ENCODE measurements around the gene NFE2L2. TPM values are rescaled to one million over a fixed set of nuclear protein-coding genes. Genes with fewer than 3 reads are reported as not detected.

Gene NFE2L2
- total RNA-seq, 1 experiment from 2014 or later = 104 TPM

GRCh38 chr2:177242121-177242987 lies 22.2 kb downstream of the NFE2L2 start:
- no peaks in the 10 kb centered on the region; the same call in 1 of the 2 replicates for H3K36me3 ChIP-seq (ENCODE audit: control insufficient read depth, insufficient read depth, low read length)
- in situ Hi-C loops (cut with HindIII; ENCODE audit: low pct_unique_long_range_greater_than_20kb, low sequenced_read_pairs) = no loop called here
- ATAC-seq (peak; percentile 73), DNase-seq (ENCODE audit: low read depth, low spot score) (peak; percentile 84)
- H3K4me3 ChIP-seq (ENCODE audit: low read depth in 2 of 2, low read length in 2 of 2) = peak overlapping the region; percentile 12 to 26
- CTCF ChIA-PET = no interaction called here
- H3K27ac ChIP-seq (ENCODE audit: low read length) = peak overlapping the region; percentile 94
- H3K9me3 ChIP-seq (ENCODE audit: control insufficient read depth, insufficient read depth, low read depth, low read length) = no peaks in the 10 kb centered on the region
- intact Hi-C loops (cut with micrococcal nuclease; ENCODE audit: unreplicated experiment) = loop anchor here (10.0 kb wide), 1 partner anchor 152 kb away; the partner anchor contains the start of gene AGPS
- BruUV-seq (replicated peaks) = TSS peak; percentile 11
- no peaks in the 10 kb centered on the region for H3K27me3 ChIP-seq (ENCODE audit: control insufficient read depth, insufficient read depth, low read length)
- TF ChIP-seq TCF7L2 (IDR thresholded peaks at IDR 0.05; ENCODE audit: low read depth, low read length) (peak; percentile 75), POLR2AphosphoS5 (IDR thresholded peaks at IDR 0.05; ENCODE audit: low read depth, low read length) (peak; percentile 55; the same call in 1 of the 2 replicates), REST (IDR thresholded peaks at IDR 0.05; ENCODE audit: insufficient read depth in 1 of 2, low read depth in 2 of 2, low read length in 1 of 2) (peak in 1 of 2 experiments; percentile 27; a peak in 1 of 4 replicates), SIN3A (IDR thresholded peaks at IDR 0.05; ENCODE audit: borderline replicate concordance, insufficient read depth, low read depth, low read length) (no peak)
- POLR2A ChIA-PET = interaction anchor here (1.4 kb wide), 1 partner anchor 21 kb away, joined by 4 read pairs; no protein-coding TSS in a partner anchor
- peaks cover 97% of the 10 kb centered on the region for H3K4me1 ChIP-seq (ENCODE audit: control insufficient read depth, insufficient read depth, low read length)

GRCh38 chr2:177241711-177242120 lies 22.8 kb downstream of the NFE2L2 start:
- CTCF ChIA-PET = interaction anchor here (0.6 kb wide), 1 partner anchor 75 kb away, joined by 4 read pairs; no protein-coding TSS in a partner anchor
- H3K27ac ChIP-seq (ENCODE audit: low read length) = peak overlapping the region; percentile 94
- no peak for DNase-seq (ENCODE audit: low read depth, low spot score)
- H3K9me3 ChIP-seq (ENCODE audit: control insufficient read depth, insufficient read depth, low read depth, low read length) = no peaks in the 10 kb centered on the region
- H3K36me3 ChIP-seq (ENCODE audit: control insufficient read depth, insufficient read depth, low read length) = no peaks in the 10 kb centered on the region
- 0 out of 2 replicates have a peak, but pooled peaks have one; percentile 11 for ATAC-seq
- H3K27me3 ChIP-seq (ENCODE audit: control insufficient read depth, insufficient read depth, low read length) = no peaks in the 10 kb centered on the region
- no TSS peak for BruUV-seq (replicated peaks)
- H3K4me1 ChIP-seq (ENCODE audit: control insufficient read depth, insufficient read depth, low read length) = peaks cover 97% of the 10 kb centered on the region
- in situ Hi-C loops (cut with HindIII; ENCODE audit: low pct_unique_long_range_greater_than_20kb, low sequenced_read_pairs) = no loop called here
- intact Hi-C loops (cut with micrococcal nuclease; ENCODE audit: unreplicated experiment) = loop anchor here (10.0 kb wide), 1 partner anchor 153 kb away; the partner anchor contains the start of gene AGPS
- H3K4me3 ChIP-seq (ENCODE audit: low read depth in 2 of 2, low read length in 2 of 2) = peak overlapping the region; percentile 12 to 14; a peak in 3 of 4 replicates
- TF ChIP-seq POLR2AphosphoS5 (IDR thresholded peaks at IDR 0.05; ENCODE audit: low read depth, low read length) (peak; percentile 23; the same call in 1 of the 2 replicates), REST (IDR thresholded peaks at IDR 0.05; ENCODE audit: insufficient read depth in 1 of 2, low read depth in 2 of 2, low read length in 1 of 2) (no peak)
- POLR2A ChIA-PET = interaction anchor here (1.4 kb wide), 1 partner anchor 22 kb away, joined by 4 read pairs; no protein-coding TSS in a partner anchor

Measured in Panc1 (cell line).